Ishikawa (cell line): ENCODE data around the gene VANGL1.

Experiments used
- EGR1 ChIP-seq: IDR thresholded peaks from 2 replicates; pipeline ENCODE4 v1.6.1; 2012
- FOXM1 ChIP-seq: IDR thresholded peaks from 2 replicates; pipeline ENCODE4 v1.6.1; 2012; ENCODE audit warnings: low read depth, borderline replicate concordance
- NFIC ChIP-seq: IDR thresholded peaks from 2 replicates; pipeline ENCODE4 v1.6.1; 2012
- ZBTB7A ChIP-seq: IDR thresholded peaks from 2 replicates; pipeline ENCODE4 v1.6.1; 2012; ENCODE audit warnings: low read depth

DNA sequence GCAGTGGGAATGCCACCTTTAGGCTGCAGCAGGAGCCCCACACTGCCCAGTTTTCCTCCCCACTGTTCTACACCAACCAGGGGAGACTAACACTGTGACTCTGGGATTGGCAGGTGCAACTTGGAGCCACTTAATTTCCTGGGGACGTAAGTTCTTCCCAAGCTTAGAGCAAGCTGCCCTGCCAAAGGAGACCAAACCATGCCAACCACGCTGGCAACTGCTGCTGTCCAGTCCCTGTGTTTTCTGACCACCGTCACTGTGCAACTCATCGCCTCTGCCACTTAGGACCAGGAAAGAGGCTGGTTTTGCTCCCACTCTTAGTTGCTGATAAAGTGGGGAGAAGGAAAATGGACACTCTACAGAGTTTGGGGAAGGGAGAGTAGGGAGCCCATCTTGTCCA, 50.5 kb downstream of the VANGL1 start:
- TF ChIP-seq EGR1 (no peak), NFIC (no peak), FOXM1 (no peak), ZBTB7A (no peak)
